Liver (tissue), 9 donors: ENCODE measurements around the gene TRIM38. TPM values are rescaled to one million over a fixed set of nuclear protein-coding genes. Genes with fewer than 3 reads are reported as not detected.

Experiments
- DNase-seq: peaks from one replicate; pipeline ENCODE4 v3.0.0-alpha.2; 2017; ENCODE audit warnings: low spot score
- H3K27ac ChIP-seq, 2 donors: one replicate each; pipeline ENCODE4 v1.7.0; 2013; ENCODE audit warnings: inconsistent platforms in 2 of 2, low read length in 2 of 2, control low read depth in 1 of 2, low read depth in 1 of 2, mild to moderate bottlenecking in 1 of 2
- H3K27me3 ChIP-seq, 4 donors: one replicate each; pipeline versions ENCODE4 v1.6.1 to v1.7.0; 2013; ENCODE audit warnings: low read length in 3 of 4, inconsistent platforms in 1 of 4, mild to moderate bottlenecking in 1 of 4, moderate library complexity in 1 of 4; ENCODE audit not compliant: control insufficient read depth in 4 of 4, insufficient read depth in 4 of 4
- H3K36me3 ChIP-seq, 4 donors: one replicate each; pipeline versions ENCODE4 v1.6.1 to v1.7.0; 2013; ENCODE audit warnings: low read length in 3 of 4, mild to moderate bottlenecking in 3 of 4, low read depth in 1 of 4, moderate library complexity in 1 of 4; ENCODE audit not compliant: control insufficient read depth in 4 of 4, insufficient read depth in 3 of 4
- H3K4me1 ChIP-seq, 4 donors: one replicate each; pipeline versions ENCODE4 v1.6.1 to v1.7.0; 2013; ENCODE audit warnings: low read length in 3 of 4, mild to moderate bottlenecking in 3 of 4, moderate library complexity in 1 of 4; ENCODE audit not compliant: control insufficient read depth in 4 of 4, insufficient read depth in 4 of 4
- H3K4me3 ChIP-seq, 3 donors: one replicate each; pipeline versions ENCODE4 v1.6.1 to v1.7.0; 2013; ENCODE audit warnings: low read length in 3 of 3, control low read depth in 1 of 3, low read depth in 1 of 3, mild to moderate bottlenecking in 1 of 3
- H3K9ac ChIP-seq, 2 donors: one replicate each; pipeline ENCODE4 v1.7.0; 2013; ENCODE audit warnings: low read length in 2 of 2, mild to moderate bottlenecking in 2 of 2, moderate library complexity in 2 of 2, control low read depth in 1 of 2, low read depth in 1 of 2
- H3K9me3 ChIP-seq, 4 donors: one replicate each; pipeline versions ENCODE4 v1.6.1 to v1.7.0; 2013; ENCODE audit warnings: low read length in 3 of 4; ENCODE audit not compliant: control insufficient read depth in 4 of 4
- ATF3 ChIP-seq: IDR thresholded peaks from 2 replicates; pipeline ENCODE4 v1.6.1; 2016; ENCODE audit warnings: antibody characterized with exemption
- CTCF ChIP-seq: fragments of 150-350 bp; IDR thresholded peaks from 2 replicates; pipeline ENCODE4 v1.5.1; 2017; ENCODE audit warnings: improper control_type of control experiment, low read depth, low read length; ENCODE audit not compliant: missing input control
- FOXA1 ChIP-seq: IDR thresholded peaks from 2 replicates; pipeline ENCODE4 v1.6.1; 2016; ENCODE audit warnings: antibody characterized with exemption
- FOXA2 ChIP-seq: IDR thresholded peaks from 2 replicates; pipeline ENCODE4 v1.6.1; 2016; ENCODE audit warnings: antibody characterized with exemption
- GABPA ChIP-seq, 2 donors: IDR thresholded peaks in 1 of 2; conservative IDR thresholded peaks in 1 of 2; 2 replicates each; pipeline ENCODE4 v1.6.1; 2016; ENCODE audit warnings: antibody characterized with exemption in 2 of 2, mild to moderate bottlenecking in 1 of 2, moderate library complexity in 1 of 2
- HNF4A ChIP-seq, 2 donors: conservative IDR thresholded peaks; 2 replicates each; pipeline ENCODE4 v1.6.1; 2016; ENCODE audit warnings: antibody characterized with exemption in 2 of 2, mild to moderate bottlenecking in 2 of 2
- JUND ChIP-seq, 2 donors: IDR thresholded peaks; 2 replicates each; pipeline ENCODE4 v1.6.1; 2016; ENCODE audit warnings: antibody characterized with exemption in 2 of 2
- MAX ChIP-seq: IDR thresholded peaks from 2 replicates; pipeline ENCODE4 v1.6.1; 2016; ENCODE audit warnings: antibody characterized with exemption
- RAD21 ChIP-seq, 2 donors: IDR thresholded peaks; 2 replicates each; pipeline ENCODE4 v1.6.1; 2016; ENCODE audit warnings: antibody characterized with exemption in 2 of 2, mild to moderate bottlenecking in 2 of 2
- REST ChIP-seq: IDR thresholded peaks from 2 replicates; pipeline ENCODE4 v1.6.1; 2016; ENCODE audit warnings: antibody characterized with exemption, mild to moderate bottlenecking
- RXRA ChIP-seq, 2 donors: IDR thresholded peaks; 2 replicates each; pipeline ENCODE4 v1.6.1; 2017 to 2018; ENCODE audit warnings: antibody characterized with exemption in 2 of 2, mild to moderate bottlenecking in 1 of 2
- SP1 ChIP-seq: IDR thresholded peaks from 2 replicates; pipeline ENCODE4 v1.6.1; 2018; ENCODE audit warnings: antibody characterized with exemption, mild to moderate bottlenecking
- TAF1 ChIP-seq: conservative IDR thresholded peaks from 2 replicates; pipeline ENCODE4 v1.6.1; 2016; ENCODE audit warnings: antibody characterized with exemption, mild to moderate bottlenecking
- YY1 ChIP-seq: IDR thresholded peaks from 2 replicates; pipeline ENCODE4 v1.6.1; 2016; ENCODE audit warnings: antibody characterized with exemption, mild to moderate bottlenecking
- ZBTB33 ChIP-seq: IDR thresholded peaks from 2 replicates; pipeline ENCODE4 v1.6.1; 2016; ENCODE audit warnings: antibody characterized with exemption
- polyA plus RNA-seq, 2 donors: library from polyadenylated mRNA; stranded (reverse) in 1 of 2; unstranded in 1 of 2; fragments of 200-250 nt in 1 of 2; fragments of >200 nt in 1 of 2; fragmentation: Nextera tagmentation in 1 of 2; extraction: Ambion mirVana in 1 of 2; gene quantifications; one replicate each; pipeline versions ENCODE4 v1.2.1 to v1.2.3, GENCODE V29; 2013 to 2015
- total RNA-seq, 2 donors: library from RNA; depleted of rRNA; stranded (reverse); fragments of >200 nt; gene quantifications; one replicate each; pipeline ENCODE4 v1.2.3, GENCODE V29; 2014
- donor health status: healthy.
- donor health status: healthy.
- donor health status: healthy.
- donor health status: healthy.
- donor health status: healthy.

The TRIM38 gene
- total and polyA plus RNA-seq, 4 donors: 1.5 to 3.9 (median 2.9) TPM

- no peak for DNase-seq
- peaks cover 9 to 56% (median 40%) of the 10 kb centered on the region in 4 donors for H3K4me1 ChIP-seq
- TF ChIP-seq FOXA1 (peak; percentile 15), TAF1 (no peak), RXRA (IDR thresholded peaks at IDR 0.05) (peak; percentile 40 to 76), SP1 (peak; percentile 62), CTCF (no peak), RAD21 (IDR thresholded peaks at IDR 0.05) (peak in 1 of 2 donors; percentile 46), JUND (IDR thresholded peaks at IDR 0.05) (peak in 1 of 2 donors; percentile 64), MAX (peak; percentile 63), GABPA (IDR thresholded peaks at IDR 0.05 in 1 of 2, conservative IDR thresholded peaks at IDR 0.05 in 1 of 2) (no peak), HNF4A (conservative IDR thresholded peaks at IDR 0.05) (peak; percentile 51 to 70), FOXA2 (peak; percentile 60), ZBTB33 (peak; percentile 52), YY1 (peak; percentile 69), ATF3 (no peak), REST (peak; percentile 19)
- H3K27ac ChIP-seq: peak overlapping the region; percentile 60 to 70
- H3K9ac ChIP-seq: no peak overlapping the region
- no peaks in the 10 kb centered on the region for H3K27me3 ChIP-seq
- H3K4me3 ChIP-seq: no peak overlapping the region
- no peaks in the 10 kb centered on the region for H3K9me3 ChIP-seq
- H3K36me3 ChIP-seq: peaks cover 3 to 31% (median 25%) of the 10 kb centered on the region in 4 donors
Observed at GRCh38 chr6:25968769-25969168, 6.2 kb downstream of the TRIM38 start.
